GM19240 (cell line): ENCODE measurements around the gene RGS3.
"Not testable (repeated sequence)": the region's sequence is repeated elsewhere in the genome, so short reads cannot be mapped to it uniquely, and the experiment has no call there.

Experiments
- DNase-seq: peaks from one replicate; pipeline ENCODE4 v3.0.0; 2011; ENCODE audit warnings: low spot score; ENCODE audit not compliant: insufficient read length

Gene RGS3

GRCh38 chr9:113632776-113633590 is 169.5 kb downstream of the RGS3 start:
- DNase-seq, result no peak

GRCh38 chr9:113633782-113634595 is 170.5 kb downstream of the RGS3 start:
- DNase-seq, result no peak

DNA sequence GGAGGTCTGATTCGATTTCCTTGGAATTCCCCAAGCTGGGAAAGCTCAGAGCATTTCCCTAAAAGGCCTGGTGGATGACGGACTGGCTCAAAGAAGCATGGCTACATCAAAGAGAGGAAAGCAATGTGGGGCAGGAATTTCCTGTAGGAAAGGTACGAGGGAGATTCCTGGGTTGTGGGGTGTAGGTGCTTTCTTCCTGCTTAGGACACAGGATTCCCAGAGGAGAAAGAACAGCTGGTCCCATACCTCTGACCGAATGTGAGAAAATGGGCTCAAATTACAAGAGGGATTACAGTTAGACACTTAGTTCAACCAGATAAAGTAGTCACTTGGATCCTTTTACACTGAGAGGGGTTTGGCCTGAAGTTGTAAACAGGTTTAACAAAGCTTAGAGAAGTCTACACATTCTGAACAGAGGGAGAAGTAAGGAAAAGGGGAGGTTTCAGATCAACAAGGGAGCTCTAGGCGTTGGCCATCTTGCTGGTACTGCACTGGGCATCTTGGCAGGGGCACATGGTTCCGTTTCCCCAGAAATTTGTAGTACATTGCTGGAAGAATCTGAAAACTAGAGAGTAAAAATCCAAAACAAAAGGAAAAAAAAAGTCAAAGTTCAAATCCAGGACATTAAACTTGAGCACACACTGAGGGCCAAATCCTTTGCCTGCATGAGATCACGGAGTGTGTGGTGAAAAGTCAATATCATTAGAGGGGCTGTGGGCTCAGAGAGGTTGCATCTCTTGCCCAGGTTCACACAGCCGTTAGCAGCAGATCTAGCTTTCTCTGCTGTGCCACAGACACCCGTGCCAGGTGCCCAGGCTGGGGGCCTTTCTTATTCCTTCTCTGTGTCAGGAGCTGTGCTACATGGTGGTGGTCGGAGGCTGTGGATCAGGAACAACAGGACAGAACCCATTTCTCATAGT is 171.3 kb downstream of the RGS3 start:
- DNase-seq, result no peak

DNA sequence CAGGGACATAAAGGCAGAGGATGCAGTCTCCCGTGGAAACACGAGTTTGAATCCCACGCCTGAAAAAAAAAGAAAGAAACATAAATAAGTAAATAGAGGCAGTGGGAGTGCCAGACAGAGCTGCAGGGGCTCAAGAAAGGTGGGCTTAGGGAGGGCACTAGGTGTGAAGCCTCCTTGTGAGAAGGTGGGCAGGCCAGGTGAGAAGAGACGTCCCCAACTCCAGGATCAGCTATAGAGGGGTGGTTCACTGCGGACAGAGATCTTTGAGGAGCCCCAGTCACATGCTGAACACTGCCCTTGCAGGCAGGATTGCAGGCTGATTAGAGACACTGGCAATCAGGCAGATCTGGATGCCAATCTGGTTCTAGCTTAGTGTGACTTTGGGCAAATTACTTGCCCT is 172.1 kb downstream of the RGS3 start:
- no peak for DNase-seq

GRCh38 chr9:113636165-113636564 is 172.6 kb downstream of the RGS3 start:
- DNase-seq, result no peak

- no peak for DNase-seq
These were observed 173.2 kb downstream of the RGS3 start for GRCh38 chr9:113636693-113637092.

DNA sequence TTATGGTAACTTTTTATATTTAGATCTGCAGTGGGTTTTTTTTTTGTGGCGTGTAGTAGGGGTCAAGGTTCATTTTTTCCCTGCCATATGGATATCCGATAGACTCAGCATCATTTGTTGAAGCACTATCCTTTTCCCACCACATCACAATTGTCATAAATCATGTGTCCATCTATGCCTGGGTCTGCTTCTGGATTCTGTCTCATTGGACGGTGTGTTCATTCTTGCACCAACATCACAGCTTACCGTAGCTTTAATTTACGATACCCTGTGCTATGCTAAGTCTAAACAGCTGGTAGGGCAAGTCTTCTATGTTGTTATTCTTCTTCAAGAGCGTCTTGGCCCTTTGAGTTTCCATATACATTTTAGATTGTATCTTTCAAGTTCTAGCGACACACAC is 175.0 kb downstream of the RGS3 start:
- no peak for DNase-seq

GRCh38 chr9:113638897-113639296 is 175.4 kb downstream of the RGS3 start:
- DNase-seq, result no peak

DNA sequence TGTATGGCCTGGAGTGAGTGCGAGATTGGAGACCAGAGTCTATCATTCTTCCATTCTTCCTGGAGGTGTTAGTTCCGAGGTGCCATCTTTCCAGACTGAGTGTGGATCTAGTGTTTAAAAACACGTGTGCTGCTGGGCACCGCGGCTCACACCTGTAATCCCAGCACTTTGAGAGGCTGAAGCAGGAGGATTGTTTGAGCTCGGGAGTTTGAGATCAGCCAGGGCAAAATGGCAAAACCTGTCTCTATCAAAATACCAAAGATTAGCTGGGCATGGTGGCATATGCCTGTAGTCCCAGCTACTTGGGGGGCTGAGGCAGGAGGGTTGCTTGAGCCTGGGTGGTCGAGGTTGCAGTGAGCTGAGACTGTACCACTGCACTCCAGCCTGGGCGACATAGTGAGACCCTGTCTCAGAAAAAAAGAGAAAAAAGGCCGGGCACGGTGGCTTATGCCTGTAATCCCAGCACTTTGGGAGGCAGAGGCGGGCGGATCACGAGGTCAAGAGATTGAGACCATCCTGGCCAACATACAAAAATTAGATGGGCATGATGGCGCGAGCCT is 176.0 kb downstream of the RGS3 start:
- not testable (repeated sequence) for DNase-seq

DNA sequence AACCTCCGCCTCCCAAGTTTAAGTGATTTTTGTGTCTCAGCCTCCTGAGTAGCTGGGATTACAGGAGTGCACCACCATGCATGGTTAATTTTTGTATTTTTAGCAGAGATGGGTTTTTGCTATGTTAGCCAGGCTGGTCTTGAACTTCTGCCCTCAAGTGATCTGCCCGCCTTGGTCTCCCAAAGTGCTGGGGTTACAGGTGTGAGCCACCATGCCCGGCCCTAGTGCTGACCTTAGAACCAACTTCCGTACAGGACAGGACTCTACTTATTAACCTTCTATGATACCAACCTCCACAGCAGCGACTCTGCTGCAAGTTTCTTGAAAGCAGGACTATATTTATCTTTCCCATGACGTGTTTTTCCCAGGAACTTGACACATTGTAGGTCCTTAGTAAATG is 176.9 kb downstream of the RGS3 start:
- no peak for DNase-seq

GRCh38 chr9:113641100-113641885 is 177.8 kb downstream of the RGS3 start:
- DNase-seq, result no peak

- DNase-seq, result no peak
These were observed 180.8 kb downstream of the RGS3 start for GRCh38 chr9:113644321-113644720.

DNA sequence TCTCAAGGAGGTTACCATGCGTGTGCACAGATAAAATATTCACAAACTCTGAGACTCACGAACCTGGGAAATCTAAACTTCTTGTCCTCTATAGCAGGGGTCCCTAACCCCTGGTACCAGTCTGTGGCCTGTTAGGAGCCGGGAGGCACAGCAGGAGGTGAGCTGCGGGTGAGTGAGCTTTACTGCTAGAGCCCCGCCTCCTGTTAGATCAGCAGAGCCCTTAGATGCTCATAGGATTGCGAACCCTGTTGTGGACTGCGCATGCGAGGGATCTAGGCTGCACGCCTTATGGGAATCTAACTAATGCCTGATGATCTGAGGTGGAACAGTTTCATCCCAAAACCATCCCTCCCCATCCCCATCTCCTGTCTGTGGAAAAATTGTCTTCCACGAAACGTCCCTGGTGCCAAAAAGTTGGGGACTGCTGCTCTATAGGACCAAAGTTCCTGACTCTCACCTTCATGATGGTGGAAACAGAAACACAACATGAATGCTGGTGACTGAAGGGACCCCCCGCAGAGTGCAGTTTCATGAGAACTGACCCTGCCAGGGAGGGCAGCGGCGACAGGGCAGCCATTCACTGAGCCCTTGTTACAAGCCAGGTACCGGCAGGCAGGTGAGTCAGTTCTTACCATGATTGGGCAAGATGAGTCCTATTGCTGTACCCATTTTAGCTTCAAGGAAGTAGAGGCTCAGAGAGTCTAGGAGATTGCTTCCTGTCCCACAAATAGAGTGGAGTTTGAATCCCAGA is 181.9 kb downstream of the RGS3 start:
- no peak for DNase-seq

DNA sequence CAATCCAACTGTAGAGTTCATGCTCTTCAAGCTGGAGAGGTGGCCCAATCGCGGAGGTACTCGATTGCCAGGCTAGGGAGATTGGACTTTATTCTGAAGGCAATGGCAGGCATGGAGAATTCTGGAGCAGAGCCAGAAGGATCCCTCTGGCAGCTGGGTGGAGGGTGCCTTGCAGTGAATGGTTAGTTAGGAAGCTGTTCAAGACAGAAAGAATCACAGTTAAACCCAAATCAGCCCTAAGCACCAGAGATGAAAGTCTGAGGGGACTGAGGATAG is 182.4 kb downstream of the RGS3 start:
- DNase-seq, result no peak

DNA sequence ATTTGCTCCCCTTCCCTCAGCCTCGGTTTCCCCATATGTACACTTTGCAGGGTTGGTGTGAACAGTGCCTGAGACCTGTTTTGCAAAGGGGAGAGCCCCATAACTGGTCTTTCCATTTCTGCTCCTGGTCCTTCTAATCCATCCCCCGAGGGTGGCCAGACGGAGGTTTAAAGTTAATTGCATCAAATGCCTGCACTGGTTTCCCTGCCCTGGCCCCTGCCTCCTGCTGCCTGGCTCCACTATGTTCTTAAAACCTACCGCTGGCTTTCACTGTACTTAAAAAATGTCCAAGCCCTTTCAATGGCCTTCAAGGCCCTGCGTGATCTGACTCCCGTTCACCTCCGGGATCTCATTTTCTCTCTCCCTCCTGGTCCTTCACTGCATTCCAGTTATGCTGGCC is 183.0 kb downstream of the RGS3 start:
- no peak for DNase-seq
